Measurements from ENCODE around the gene TP63.

Gene TP63

DNA sequence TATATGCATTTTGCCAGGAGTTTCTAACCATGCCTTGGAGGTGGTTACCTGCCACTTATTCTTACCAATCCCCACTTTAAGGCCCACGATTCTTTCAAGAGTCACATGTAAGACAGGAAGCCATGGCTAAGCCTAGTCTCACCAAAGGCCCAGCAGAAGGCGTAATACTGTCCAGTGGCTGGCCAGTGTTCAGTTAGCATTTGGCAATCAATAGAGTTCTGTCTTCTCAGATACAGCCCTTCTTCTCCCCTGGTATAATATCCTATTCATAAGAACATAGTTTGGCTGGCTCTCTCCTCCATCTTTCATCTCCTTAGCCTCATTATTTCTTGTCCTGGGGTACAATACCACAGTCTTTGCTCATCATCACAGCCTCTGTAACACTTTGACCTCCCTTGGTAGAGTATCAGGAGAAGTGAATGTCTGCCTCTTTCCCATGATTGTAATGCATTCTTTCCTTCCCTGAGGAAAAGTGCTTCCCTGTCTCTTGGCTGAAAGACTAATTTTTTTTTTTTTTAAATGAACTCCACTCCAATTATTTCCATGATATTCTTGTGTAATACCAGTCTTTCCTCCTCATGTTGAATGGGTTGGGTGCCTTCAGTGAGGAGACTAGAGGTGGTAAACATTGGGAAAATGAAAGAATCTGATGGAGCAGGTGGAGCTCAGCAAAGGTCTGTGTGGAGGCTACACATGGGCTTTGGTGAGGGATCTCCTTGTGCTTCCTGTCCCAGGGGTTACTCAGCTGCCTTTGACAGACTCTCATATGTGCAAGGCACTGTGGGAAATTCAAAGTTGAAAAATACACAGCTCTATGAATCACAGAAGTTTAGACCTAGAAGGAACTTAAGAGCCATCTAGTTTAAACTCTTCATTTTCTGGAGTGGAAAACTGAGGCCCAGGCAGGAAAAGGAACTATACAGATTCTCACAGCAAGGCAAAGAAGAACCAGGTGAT, 271.3 kb downstream of the TP63 start:
- in situ Hi-C loops (cut with HindIII; ENCODE audit: low sequenced_read_pairs), result no loop called here

DNA sequence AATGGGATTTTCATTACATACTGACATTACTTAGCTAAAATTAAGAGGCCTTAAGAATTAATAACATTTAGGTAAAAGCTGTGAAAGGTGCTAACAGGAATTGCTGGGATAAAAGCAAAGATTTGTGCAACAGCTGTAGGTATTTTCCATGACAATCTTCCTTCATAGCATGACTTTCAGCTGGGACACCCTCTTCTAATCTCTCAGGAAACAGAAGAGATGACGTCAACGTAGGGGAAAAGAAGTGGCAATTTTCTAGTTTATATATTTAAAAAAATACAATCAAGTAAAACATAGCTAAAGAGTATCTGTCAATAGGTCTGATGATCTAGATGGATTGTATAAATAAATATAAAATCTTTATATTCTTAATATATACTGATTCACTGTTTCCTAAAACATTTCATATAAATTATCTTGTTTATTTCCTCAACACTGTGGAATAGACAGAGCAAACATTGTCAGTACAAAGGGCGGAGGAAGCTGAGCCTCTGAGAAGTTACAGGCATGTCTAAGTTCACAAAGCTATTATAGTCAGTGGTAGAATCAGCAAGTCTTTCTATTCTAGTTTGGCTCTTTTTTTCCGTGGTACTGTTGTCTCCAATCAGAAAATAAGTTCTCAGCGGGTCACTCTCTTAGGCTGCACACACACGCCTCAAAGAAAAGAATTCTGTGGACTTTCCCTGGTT, 272.5 kb downstream of the TP63 start:
- in situ Hi-C loops (cut with HindIII; ENCODE audit: low sequenced_read_pairs), result no loop called here

DNA sequence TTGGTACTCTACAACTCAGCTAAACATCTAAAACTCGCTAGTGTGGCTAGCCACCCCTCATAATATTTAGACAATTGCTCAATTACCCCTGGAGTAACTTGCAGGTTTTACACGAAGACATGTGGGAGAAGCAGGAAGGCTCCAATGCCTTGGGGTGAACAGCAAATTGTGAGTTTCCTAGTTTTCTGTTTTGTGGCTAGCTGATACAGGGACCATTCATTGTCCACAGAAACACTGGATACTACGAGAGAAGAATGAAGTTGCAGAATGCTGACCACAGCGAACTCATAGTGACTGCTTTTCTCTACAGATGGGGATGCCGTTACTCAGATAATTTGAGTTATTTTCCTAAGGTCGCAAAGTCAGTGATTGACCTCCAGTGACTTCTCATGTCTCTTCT, 276.6 kb downstream of the TP63 start:
- in situ Hi-C loops (cut with HindIII; ENCODE audit: low sequenced_read_pairs), result no loop called here

DNA sequence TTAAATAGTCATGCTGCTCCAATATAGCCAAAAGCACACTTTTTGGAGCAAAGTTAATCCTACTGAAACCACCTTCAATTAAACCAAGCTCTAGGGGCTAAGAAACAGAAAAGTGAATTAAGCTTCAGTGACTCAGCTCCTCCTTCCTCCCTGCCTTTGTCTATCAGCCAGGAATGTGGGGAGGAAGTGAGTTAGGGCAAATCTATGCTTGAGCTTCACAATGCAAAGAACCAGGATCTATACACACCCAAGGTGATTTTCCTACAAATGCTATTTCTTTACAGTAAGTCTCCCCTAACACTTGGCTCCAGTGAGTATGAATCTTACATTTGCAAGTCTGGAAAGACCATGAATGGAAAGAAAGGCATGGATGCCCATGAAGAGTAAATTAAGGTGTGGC, 277.5 kb downstream of the TP63 start:
- in situ Hi-C loops (cut with HindIII; ENCODE audit: low sequenced_read_pairs), result no loop called here

DNA sequence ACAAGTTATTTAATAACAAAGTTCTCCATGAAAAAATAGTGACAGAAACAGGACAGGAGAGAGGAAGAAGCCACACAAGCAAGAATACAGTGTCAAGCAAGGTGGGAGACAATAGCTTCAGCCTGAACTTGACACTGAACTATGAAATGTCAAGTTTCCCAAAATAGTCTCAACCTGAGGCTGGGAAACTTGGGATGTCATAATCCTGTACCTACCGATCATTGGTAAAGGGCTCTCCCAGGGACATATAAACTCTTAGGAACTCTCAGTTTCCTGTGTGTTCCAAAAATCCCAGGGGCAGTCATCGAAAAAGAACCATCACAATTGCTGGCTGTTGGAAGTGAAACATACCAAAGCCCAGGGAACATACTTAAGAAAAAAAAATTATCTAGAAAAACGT, 277.9 kb downstream of the TP63 start:
- in situ Hi-C loops (cut with HindIII; ENCODE audit: low sequenced_read_pairs), result no loop called here

DNA sequence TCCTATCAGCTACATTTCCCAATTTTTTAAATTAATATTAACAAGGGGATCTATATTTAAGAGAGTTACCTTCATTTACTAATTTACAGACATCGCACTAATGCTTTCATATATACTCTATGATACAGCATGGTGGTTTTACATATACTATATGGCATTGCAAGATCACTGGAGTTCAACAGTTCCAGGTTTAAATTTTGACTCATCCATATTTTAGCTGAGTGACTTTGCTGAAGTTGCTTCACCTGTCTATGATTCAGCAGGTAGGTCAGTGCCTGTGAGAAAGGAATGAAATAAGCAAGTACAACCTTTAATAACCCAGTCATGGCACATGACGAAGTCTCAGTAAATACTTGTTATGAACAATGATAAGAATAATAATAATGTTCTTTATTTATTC, 278.4 kb downstream of the TP63 start:
- in situ Hi-C loops (cut with HindIII; ENCODE audit: low sequenced_read_pairs), result no loop called here

DNA sequence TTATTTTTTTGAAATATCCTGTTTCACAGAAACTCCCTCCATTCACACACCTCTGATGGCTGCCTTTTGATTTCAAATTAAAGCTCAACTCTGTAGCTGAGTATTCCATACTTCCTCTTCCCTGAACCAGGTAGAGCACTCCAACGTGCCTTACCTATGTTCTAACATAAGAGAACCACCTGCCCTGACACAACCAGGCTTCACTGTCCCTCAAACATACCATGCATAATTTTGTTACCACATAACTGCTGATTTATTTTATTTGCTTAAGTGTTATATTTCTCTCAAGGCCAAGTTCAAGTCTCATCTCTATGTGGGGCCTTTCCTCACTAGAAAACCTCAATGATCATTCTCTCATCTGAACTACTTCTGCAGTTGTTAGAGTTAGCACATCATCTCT, 279.8 kb downstream of the TP63 start:
- in situ Hi-C loops (cut with HindIII; ENCODE audit: low sequenced_read_pairs), result no loop called here

DNA sequence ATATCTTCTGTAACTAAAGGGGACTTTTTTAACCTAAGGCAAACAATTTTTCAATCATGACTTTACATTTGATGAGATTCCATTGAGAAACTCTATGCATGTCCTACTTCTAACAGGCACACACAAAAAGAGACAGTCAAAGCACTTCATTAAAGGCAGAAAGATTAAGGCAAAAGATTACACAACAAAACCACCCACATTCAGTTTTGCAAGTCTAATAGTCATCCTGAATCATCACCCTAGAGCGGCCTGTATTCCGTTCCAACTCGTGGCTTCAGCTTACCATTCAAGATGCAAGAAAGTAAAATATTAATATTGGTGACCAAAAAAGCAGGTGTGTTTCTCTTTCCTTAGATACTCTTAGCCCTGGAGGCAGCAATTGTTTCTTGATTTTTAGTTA, 283.6 kb downstream of the TP63 start:
- in situ Hi-C loops (cut with HindIII; ENCODE audit: low sequenced_read_pairs), result no loop called here

DNA sequence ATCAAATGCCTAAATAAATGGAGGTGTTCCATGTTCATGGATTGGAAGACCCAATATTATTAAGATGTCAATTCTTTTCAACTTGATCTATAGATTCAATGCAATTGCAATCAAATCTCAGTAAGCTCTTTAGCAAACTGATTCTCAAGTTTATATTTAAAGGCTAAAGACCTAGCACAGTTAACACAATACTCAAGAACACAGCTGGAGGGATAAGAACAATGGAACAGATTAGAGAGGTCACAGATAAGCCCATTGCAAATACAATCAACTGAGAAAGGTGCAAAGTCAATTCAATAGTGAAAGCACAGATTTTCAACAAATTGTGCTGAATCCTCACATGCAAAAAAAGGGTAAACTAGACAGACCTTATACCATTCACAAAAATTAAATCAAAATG, 290.6 kb downstream of the TP63 start:
- in situ Hi-C loops (cut with HindIII; ENCODE audit: low sequenced_read_pairs), result no loop called here

DNA sequence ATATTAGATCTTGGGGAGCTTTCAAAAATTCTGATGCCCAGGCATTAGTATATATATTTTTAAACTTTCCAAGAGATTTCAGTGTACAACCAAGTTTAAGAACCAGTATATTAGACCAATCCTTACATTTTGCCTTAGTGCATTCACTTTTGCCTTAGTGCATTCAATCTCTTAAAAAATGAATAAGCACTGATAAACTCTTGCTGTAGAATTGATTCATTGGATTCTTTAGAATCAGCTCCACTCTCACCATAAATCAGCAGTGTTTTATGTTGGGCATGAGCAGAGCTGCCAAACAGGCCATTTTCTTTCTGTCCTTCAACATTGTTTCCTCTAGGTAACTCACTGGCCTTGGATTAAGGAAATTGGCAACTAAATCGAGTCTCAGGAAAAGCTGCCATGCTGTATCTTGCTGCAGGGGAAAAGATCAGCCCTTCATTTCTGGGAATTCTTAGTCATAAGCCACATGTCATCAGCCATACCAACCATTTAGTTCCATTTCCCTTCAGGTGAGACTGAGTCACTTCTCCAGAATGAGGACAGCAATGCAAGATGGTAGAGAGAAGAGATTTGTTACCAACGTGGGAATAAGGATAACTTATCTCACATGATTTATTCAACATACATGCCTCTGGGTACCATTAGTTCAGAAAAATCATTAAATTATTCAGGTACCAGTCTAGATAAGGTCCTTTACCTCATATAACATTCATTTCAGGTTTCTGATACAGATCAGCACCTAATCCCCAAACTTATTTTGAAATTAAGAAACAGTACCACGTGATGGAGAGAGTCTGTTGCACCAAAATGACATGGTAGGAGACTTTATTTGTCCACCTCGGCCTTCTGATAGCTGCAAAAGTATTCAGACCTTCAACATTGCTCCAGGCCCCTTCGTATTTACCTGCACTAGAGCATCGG, 297.0 kb downstream of the TP63 start:
- in situ Hi-C loops (cut with HindIII; ENCODE audit: low sequenced_read_pairs), result no loop called here

DNA sequence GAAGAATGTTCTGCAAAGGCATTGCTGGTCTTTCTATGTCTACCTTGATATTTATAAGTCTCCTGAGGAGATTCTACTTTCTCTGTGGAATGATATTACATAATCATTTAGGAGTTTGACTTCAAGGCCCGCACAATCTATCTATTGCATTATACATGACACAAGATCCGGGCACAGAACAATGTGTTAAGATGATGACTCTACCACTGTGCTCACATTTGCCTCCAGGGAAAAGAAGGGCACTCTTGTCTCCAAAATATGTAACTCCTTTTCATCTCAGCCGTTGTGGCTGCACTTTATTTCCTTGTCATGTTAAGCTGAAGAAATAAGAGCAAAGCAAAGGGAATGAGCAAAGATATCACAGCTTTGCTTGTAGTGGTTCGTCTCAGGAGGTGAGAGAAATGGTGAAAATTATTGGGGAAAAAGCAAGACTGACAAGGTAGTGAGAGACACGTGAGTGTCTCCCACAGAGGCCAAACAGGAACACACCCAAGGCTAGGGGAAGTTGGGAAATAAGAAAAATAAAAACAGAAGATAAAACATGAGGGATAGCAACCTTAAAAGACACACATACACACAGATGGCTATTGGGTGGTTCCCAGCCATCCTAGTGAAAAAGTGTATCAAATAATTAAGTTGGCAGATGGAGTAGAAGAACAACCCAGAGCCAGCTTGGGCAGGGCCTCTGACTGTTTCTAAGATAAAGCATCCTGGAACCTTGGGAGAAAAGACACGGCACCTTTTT, 305.2 kb downstream of the TP63 start:
- in situ Hi-C loops (cut with HindIII; ENCODE audit: low sequenced_read_pairs), result no loop called here

DNA sequence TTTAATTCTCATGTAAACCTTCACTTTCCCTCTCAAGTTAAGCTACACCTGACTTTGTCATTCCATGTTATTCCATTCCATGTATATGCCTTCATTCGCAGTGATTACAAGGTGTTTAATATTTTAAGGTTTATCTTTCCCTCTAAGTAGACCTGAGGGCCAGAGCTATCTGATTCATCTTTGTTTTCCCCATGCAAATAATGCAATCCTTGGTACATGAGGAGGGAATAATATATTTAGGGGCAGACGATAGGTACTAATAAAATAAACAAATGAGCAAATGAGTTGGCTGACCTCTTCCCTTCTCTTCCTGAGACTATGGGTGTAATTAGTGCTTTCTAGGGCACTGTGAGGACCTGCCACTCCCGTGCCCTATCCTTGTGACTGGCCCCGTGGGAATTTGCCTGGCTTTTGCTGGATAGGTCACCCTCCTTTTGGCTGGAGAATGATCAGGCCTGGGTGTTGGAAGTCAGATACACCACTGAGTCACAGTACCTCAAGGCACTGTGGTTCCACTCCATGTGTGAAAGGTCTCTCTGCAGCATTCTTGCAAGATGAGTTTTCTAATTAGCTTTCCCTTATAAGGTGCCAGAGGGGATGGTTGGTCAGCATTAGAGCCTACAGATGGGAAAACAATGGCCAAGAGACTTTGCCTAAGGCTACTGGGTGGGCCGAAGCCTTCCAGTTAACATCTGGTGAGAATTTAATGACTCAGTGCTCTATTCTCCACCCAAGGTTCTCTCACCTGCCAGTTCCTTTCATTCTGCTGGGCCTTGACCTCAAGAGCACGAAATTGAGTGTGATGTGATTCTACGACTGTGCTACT, 306.3 kb downstream of the TP63 start:
- in situ Hi-C loops (cut with HindIII; ENCODE audit: low sequenced_read_pairs), result no loop called here

DNA sequence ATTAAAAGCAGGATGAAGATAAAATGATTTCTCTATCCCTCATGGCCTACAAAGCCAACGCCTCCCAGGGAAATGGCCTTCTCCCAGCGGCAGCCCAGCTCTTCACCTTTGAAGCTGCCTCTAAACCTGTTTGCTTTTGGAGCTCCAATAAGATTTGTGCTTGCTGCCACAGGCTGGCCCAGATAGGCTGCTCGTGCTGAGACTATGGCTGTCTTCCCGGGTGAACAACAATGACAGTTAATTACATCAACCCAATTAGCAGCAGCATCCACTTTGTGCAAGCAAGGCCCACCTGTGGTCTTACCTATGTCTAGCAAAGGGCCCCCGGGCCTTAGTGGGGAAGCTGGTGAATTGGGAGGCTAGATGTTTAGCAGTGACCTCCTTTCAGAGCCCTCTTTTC, 309.9 kb downstream of the TP63 start:
- in situ Hi-C loops (cut with HindIII; ENCODE audit: low sequenced_read_pairs), result no loop called here

DNA sequence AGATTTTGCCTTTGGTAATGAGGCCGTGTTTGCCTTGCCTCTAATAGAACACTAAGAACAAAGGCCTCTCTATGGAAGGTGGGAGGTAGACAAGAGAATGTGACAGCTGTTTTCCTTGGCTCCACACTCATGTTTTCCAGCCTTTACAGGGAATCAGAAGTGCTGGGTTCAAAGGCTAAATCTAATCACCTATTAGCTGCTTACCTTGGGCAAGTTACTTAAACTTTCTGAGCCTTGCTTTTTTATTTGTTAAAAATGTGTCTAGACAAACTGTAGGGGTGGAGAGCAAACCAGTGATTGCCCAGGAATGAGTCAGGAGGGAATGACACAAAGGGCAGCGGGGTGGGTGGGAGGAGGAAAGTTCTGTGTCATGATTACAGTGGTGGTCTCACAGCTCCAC, 310.5 kb downstream of the TP63 start:
- in situ Hi-C loops (cut with HindIII; ENCODE audit: low sequenced_read_pairs), result no loop called here

DNA sequence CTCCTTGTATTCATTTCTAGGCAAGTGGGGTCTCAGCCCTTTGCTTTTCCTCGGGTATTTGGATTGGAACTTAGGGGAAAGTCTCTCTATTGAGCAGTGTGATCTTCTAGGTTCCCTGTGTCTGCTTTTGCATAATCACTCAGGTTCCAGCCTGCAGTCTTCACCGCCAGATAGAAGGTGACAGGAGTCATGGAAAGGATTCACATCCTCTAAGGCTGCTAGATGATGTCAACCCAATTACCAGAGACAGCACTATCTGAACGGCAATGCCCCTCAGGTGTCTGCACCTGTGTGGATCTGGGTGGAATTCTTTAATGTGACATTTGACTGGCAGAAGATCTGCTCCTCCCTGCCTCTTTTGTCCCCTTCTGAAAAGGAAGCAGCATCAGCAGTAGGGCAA, 311.8 kb downstream of the TP63 start:
- in situ Hi-C loops (cut with HindIII; ENCODE audit: low sequenced_read_pairs), result no loop called here

DNA sequence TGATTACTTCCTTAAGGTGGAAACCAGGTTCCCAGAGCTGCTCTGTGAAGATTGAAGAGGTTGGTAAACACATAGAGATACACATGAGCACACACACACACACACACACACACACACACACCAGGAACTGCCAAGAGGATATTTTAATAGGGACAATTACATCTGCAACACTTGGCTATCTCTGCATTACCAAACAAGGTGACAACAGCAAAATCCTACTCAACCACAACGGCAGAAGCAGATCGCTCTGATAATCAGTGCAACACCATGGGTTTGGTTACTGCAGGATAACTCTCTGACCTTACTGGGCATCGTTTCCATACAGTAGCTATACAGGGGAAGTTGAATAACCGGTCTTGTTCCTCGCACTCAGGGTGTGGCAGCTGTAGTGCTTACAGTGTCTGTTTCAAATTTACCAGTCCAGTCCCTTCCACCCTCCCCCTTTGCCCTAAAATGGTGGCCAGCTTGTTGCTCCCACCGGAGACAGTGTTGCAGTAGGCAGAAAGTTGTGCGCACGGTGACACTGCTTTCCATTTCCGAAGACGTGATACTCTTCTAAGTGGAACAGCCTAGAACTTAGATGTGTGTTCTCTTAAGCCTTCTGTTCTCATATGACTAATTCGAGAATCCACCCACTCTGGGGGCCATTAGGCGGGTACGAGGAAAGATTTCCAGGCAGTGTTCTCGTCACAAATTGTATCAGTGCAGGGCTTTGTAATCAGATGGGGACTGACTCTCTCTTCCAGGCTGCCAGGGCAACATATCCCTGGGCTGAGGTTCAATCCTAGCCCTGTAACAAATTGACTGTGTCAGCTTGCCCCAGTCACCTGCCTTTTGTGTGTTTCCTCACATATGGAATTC, 313.3 kb downstream of the TP63 start:
- in situ Hi-C loops (cut with HindIII; ENCODE audit: low sequenced_read_pairs), result no loop called here

DNA sequence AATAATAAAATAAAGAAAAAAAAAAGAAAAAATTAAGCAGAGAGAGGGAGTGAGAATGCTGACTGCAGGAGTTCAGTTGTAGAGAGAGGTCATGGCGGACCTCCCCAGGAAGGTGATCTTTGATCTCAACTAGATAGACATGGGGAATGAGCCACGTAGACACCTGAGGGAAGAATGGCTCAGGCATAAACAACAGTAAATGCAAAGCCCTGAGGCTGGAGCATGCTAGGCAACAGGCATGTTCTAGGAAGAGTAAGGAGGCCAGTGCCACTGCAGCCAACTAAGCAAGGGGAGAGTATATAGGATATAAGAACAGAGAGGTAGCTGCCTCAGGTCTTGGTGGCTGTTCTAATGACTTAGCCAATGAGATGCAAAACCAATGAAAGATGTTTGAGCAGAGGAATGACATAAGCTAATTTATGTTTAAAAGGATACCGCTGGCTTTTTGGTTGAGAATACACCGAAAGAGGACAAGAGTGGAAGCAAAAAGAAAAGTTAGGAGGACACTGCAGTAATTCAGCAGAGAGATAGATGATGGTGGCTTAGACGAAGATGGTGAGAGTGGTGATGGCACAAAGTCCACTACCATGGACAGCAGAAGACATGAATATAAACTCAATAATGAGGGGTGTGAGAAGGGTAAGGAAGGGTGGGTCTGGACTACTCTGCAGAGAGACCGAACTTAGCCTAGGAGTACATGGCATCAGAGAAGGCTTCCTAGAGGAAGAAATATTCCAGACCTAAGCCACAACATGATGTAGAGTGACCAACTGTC, 314.9 kb downstream of the TP63 start:
- in situ Hi-C loops (cut with HindIII; ENCODE audit: low sequenced_read_pairs), result no loop called here
